Measurements from ENCODE around the gene GPBP1.
"Not testable (repeated sequence)": the region's sequence is repeated elsewhere in the genome, so short reads cannot be mapped to it uniquely, and the experiment has no call there.

GPBP1 gene

GRCh38 chr5:57299986-57300385 is 126.1 kb downstream of the GPBP1 start:
- no peaks in the 10 kb centered on the region for H3K4me1 ChIP-seq (ENCODE audit: insufficient read depth, low read length)
- no peaks in the 10 kb centered on the region for H3K9me3 ChIP-seq (ENCODE audit: insufficient read depth, low read depth, low read length)
- no peak overlapping the region for H3K4me3 ChIP-seq (ENCODE audit: low read length)
- no peaks in the 10 kb centered on the region for H3K36me3 ChIP-seq (ENCODE audit: insufficient read depth, low read depth, low read length)
- H3K27ac ChIP-seq (ENCODE audit: low read length) = no peak overlapping the region
- no peaks in the 10 kb centered on the region for H3K27me3 ChIP-seq (ENCODE audit: insufficient read depth, low read length)
- H3K9ac ChIP-seq (ENCODE audit: low read depth, low read length) = no peak overlapping the region

- Histone ChIP-seq H3K4me3 (ENCODE audit: low read length) (no peak overlapping the region), H3K27ac (ENCODE audit: low read length) (no peak overlapping the region), H3K9me3 (ENCODE audit: insufficient read depth, low read depth, low read length) (peaks cover 10% of the 10 kb centered on the region; the same call in 1 of the 2 replicates), H3K9ac (ENCODE audit: low read depth, low read length) (no peak overlapping the region), H3K36me3 (ENCODE audit: insufficient read depth, low read depth, low read length) (no peaks in the 10 kb centered on the region), H3K4me1 (ENCODE audit: insufficient read depth, low read length) (no peaks in the 10 kb centered on the region), H3K27me3 (ENCODE audit: insufficient read depth, low read length) (no peaks in the 10 kb centered on the region)
Measured at GRCh38 chr5:57302164-57302563, 128.3 kb downstream of the GPBP1 start.

- no peak overlapping the region for H3K4me3 ChIP-seq (ENCODE audit: low read length)
- H3K4me1 ChIP-seq (ENCODE audit: insufficient read depth, low read length) = no peaks in the 10 kb centered on the region
- H3K9me3 ChIP-seq (ENCODE audit: insufficient read depth, low read depth, low read length) = peaks cover 10% of the 10 kb centered on the region; the same call in 1 of the 2 replicates
- no peak overlapping the region for H3K9ac ChIP-seq (ENCODE audit: low read depth, low read length)
- no peak overlapping the region for H3K27ac ChIP-seq (ENCODE audit: low read length)
- H3K27me3 ChIP-seq (ENCODE audit: insufficient read depth, low read length) = no peaks in the 10 kb centered on the region
- no peaks in the 10 kb centered on the region for H3K36me3 ChIP-seq (ENCODE audit: insufficient read depth, low read depth, low read length)
Measured at GRCh38 chr5:57302643-57303042, 128.8 kb downstream of the GPBP1 start.

GRCh38 chr5:57303985-57304384 is 130.1 kb downstream of the GPBP1 start:
- H3K9me3 ChIP-seq (ENCODE audit: insufficient read depth, low read depth, low read length) = peaks cover 12% of the 10 kb centered on the region; the same call in 1 of the 2 replicates
- no peaks in the 10 kb centered on the region for H3K36me3 ChIP-seq (ENCODE audit: insufficient read depth, low read depth, low read length)
- H3K4me1 ChIP-seq (ENCODE audit: insufficient read depth, low read length) = no peaks in the 10 kb centered on the region
- no peaks in the 10 kb centered on the region for H3K27me3 ChIP-seq (ENCODE audit: insufficient read depth, low read length)
- no peak overlapping the region for H3K27ac ChIP-seq (ENCODE audit: low read length)
- H3K4me3 ChIP-seq (ENCODE audit: low read length) = no peak overlapping the region
- no peak overlapping the region for H3K9ac ChIP-seq (ENCODE audit: low read depth, low read length)

- peaks cover 12% of the 10 kb centered on the region; the same call in 1 of the 2 replicates for H3K9me3 ChIP-seq (ENCODE audit: insufficient read depth, low read depth, low read length)
- H3K4me1 ChIP-seq (ENCODE audit: insufficient read depth, low read length) = no peaks in the 10 kb centered on the region
- no peak overlapping the region for H3K9ac ChIP-seq (ENCODE audit: low read depth, low read length)
- no peaks in the 10 kb centered on the region for H3K27me3 ChIP-seq (ENCODE audit: insufficient read depth, low read length)
- no peak overlapping the region for H3K27ac ChIP-seq (ENCODE audit: low read length)
- no peak overlapping the region for H3K4me3 ChIP-seq (ENCODE audit: low read length)
- no peaks in the 10 kb centered on the region for H3K36me3 ChIP-seq (ENCODE audit: insufficient read depth, low read depth, low read length)
Measured at GRCh38 chr5:57304931-57305330, 131.1 kb downstream of the GPBP1 start.

- no peak overlapping the region for H3K27ac ChIP-seq (ENCODE audit: low read length)
- no peak overlapping the region for H3K9ac ChIP-seq (ENCODE audit: low read depth, low read length)
- H3K4me3 ChIP-seq (ENCODE audit: low read length) = no peak overlapping the region
- H3K9me3 ChIP-seq (ENCODE audit: insufficient read depth, low read depth, low read length) = peaks cover 12% of the 10 kb centered on the region; the same call in 1 of the 2 replicates
- no peaks in the 10 kb centered on the region for H3K36me3 ChIP-seq (ENCODE audit: insufficient read depth, low read depth, low read length)
- H3K4me1 ChIP-seq (ENCODE audit: insufficient read depth, low read length) = 0 out of 2 replicates have a peak, but pooled peaks cover under 1% of the 10 kb centered on the region
- H3K27me3 ChIP-seq (ENCODE audit: insufficient read depth, low read length) = no peaks in the 10 kb centered on the region
Measured at GRCh38 chr5:57306359-57306758, 132.5 kb downstream of the GPBP1 start.

GRCh38 chr5:57307516-57307915 is 133.7 kb downstream of the GPBP1 start:
- H3K4me1 ChIP-seq (ENCODE audit: insufficient read depth, low read length) = 0 out of 2 replicates have a peak, but pooled peaks cover 4% of the 10 kb centered on the region
- no peaks in the 10 kb centered on the region for H3K27me3 ChIP-seq (ENCODE audit: insufficient read depth, low read length)
- H3K9me3 ChIP-seq (ENCODE audit: insufficient read depth, low read depth, low read length) = peaks cover 12% of the 10 kb centered on the region; the same call in 1 of the 2 replicates
- no peak overlapping the region for H3K27ac ChIP-seq (ENCODE audit: low read length)
- no peak overlapping the region for H3K9ac ChIP-seq (ENCODE audit: low read depth, low read length)
- H3K36me3 ChIP-seq (ENCODE audit: insufficient read depth, low read depth, low read length) = no peaks in the 10 kb centered on the region
- no peak overlapping the region for H3K4me3 ChIP-seq (ENCODE audit: low read length)

- H3K36me3 ChIP-seq (ENCODE audit: insufficient read depth, low read depth, low read length); H3K4me3 ChIP-seq (ENCODE audit: low read length); H3K9ac ChIP-seq (ENCODE audit: low read depth, low read length); H3K4me1 ChIP-seq (ENCODE audit: insufficient read depth, low read length); H3K27me3 ChIP-seq (ENCODE audit: insufficient read depth, low read length); H3K27ac ChIP-seq (ENCODE audit: low read length): not testable (repeated sequence)
- peaks cover 12% of the 10 kb centered on the region; the same call in 1 of the 2 replicates for H3K9me3 ChIP-seq (ENCODE audit: insufficient read depth, low read depth, low read length)
Measured at GRCh38 chr5:57309022-57309421, 135.2 kb downstream of the GPBP1 start.

- no peak overlapping the region for H3K9ac ChIP-seq (ENCODE audit: low read depth, low read length)
- peaks cover 9% of the 10 kb centered on the region; the same call in 1 of the 2 replicates for H3K9me3 ChIP-seq (ENCODE audit: insufficient read depth, low read depth, low read length)
- H3K36me3 ChIP-seq (ENCODE audit: insufficient read depth, low read depth, low read length) = no peaks in the 10 kb centered on the region
- 0 out of 2 replicates have a peak, but pooled peaks cover 4% of the 10 kb centered on the region for H3K4me1 ChIP-seq (ENCODE audit: insufficient read depth, low read length)
- no peaks in the 10 kb centered on the region for H3K27me3 ChIP-seq (ENCODE audit: insufficient read depth, low read length)
- no peak overlapping the region for H3K27ac ChIP-seq (ENCODE audit: low read length)
- no peak overlapping the region for H3K4me3 ChIP-seq (ENCODE audit: low read length)
Measured at GRCh38 chr5:57311251-57311650, 137.4 kb downstream of the GPBP1 start.

- Histone ChIP-seq H3K9ac (ENCODE audit: low read depth, low read length) (no peak overlapping the region), H3K27me3 (ENCODE audit: insufficient read depth, low read length) (no peaks in the 10 kb centered on the region), H3K27ac (ENCODE audit: low read length) (no peak overlapping the region), H3K36me3 (ENCODE audit: insufficient read depth, low read depth, low read length) (no peaks in the 10 kb centered on the region), H3K4me1 (ENCODE audit: insufficient read depth, low read length) (0 out of 2 replicates have a peak, but pooled peaks cover 4% of the 10 kb centered on the region), H3K9me3 (ENCODE audit: insufficient read depth, low read depth, low read length) (peaks cover 2% of the 10 kb centered on the region; the same call in 1 of the 2 replicates), H3K4me3 (ENCODE audit: low read length) (no peak overlapping the region)
Measured at GRCh38 chr5:57311921-57312735, 138.3 kb downstream of the GPBP1 start.

- no peaks in the 10 kb centered on the region for H3K27me3 ChIP-seq (ENCODE audit: insufficient read depth, low read length)
- H3K4me1 ChIP-seq (ENCODE audit: insufficient read depth, low read length) = 0 out of 2 replicates have a peak, but pooled peaks cover 4% of the 10 kb centered on the region
- H3K9ac ChIP-seq (ENCODE audit: low read depth, low read length) = no peak overlapping the region
- H3K9me3 ChIP-seq (ENCODE audit: insufficient read depth, low read depth, low read length) = no peaks in the 10 kb centered on the region
- H3K27ac ChIP-seq (ENCODE audit: low read length) = no peak overlapping the region
- no peaks in the 10 kb centered on the region for H3K36me3 ChIP-seq (ENCODE audit: insufficient read depth, low read depth, low read length)
- no peak overlapping the region for H3K4me3 ChIP-seq (ENCODE audit: low read length)
Measured at GRCh38 chr5:57313716-57314115, 139.9 kb downstream of the GPBP1 start.

All from iPS-20b (cell line).